GM12872 (cell line): Measurements from ENCODE around the gene LAIR1.

ENCODE experiments used
- TF ChIP-seq, protein P1 (sequence below): IDR thresholded peaks from 3 replicates; pipeline ENCODE4 v1.5.1; 2011; ENCODE audit warnings: low read depth, mild to moderate bottlenecking, low read length, moderate library complexity; ENCODE audit not compliant: insufficient read depth

LAIR1 gene, protein sequence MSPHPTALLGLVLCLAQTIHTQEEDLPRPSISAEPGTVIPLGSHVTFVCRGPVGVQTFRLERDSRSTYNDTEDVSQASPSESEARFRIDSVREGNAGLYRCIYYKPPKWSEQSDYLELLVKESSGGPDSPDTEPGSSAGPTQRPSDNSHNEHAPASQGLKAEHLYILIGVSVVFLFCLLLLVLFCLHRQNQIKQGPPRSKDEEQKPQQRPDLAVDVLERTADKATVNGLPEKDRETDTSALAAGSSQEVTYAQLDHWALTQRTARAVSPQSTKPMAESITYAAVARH

DNA sequence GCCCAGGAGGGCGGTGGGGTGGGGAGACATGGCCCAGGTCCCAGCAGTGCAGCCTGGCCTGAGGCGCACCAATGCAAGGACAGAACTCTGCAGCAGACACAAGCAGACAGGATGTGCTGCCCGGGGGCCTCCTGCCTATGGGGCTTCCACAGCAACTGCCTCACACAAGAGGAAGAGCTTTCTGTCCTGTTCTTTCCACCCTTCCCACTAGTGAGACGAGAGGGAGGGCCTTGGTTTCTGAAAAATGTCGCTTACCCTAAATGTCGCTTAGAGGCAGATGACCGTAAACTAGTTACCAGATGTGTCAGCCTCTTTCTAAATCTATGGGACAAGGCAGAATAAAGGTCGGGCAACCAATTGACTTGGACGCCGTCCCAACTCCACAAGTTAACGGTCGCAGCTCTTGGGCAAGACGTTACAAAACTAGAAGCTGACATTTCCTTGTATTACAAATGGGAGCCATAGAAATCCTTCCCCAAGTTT lies at the start of gene LAIR1:
Gene LAIR1, minus strand, starts transcription at position 157 of the 483 bp plus-strand sequence. Its CDS starts 127 bp downstream, at position 30.
- TF ChIP-seq, protein P1, sequence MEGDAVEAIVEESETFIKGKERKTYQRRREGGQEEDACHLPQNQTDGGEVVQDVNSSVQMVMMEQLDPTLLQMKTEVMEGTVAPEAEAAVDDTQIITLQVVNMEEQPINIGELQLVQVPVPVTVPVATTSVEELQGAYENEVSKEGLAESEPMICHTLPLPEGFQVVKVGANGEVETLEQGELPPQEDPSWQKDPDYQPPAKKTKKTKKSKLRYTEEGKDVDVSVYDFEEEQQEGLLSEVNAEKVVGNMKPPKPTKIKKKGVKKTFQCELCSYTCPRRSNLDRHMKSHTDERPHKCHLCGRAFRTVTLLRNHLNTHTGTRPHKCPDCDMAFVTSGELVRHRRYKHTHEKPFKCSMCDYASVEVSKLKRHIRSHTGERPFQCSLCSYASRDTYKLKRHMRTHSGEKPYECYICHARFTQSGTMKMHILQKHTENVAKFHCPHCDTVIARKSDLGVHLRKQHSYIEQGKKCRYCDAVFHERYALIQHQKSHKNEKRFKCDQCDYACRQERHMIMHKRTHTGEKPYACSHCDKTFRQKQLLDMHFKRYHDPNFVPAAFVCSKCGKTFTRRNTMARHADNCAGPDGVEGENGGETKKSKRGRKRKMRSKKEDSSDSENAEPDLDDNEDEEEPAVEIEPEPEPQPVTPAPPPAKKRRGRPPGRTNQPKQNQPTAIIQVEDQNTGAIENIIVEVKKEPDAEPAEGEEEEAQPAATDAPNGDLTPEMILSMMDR: no peak

DNA sequence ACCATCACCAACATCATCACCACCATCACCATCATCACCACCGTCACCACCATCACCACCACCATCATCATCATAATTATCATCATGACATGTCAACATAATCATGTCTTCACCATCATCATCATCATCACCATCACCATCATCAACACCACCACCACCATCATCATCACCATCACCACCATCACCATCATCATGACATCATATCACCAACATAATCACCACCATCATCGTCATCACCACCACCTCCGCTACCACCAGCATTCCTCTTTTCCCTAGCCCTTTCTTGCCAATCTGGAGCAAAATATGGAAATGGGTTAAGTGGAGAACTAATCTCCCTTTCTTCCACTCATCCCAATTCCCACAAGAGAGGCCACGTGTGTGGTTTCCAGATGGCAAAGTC lies 49.4 kb upstream of the LAIR1 start:
- TF ChIP-seq, protein P1: no peak

DNA sequence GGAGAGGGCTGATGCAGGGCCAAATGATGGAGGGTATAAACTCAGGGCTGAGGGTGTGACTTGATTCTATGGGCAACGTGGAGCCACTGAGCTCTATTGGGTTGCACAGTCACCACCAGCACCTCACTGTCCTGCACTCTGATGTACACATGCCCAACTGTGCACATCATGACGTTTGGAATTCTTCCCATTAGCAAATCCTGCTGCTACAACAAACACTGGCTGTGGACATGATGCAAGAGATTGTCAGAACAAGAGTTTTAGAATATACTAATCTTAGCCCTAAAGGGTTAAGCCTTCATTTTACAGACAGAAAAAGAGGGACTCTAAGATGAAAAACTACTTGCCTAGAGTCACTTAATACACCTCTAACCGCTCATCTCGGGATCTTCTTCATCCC lies 48.1 kb upstream of the LAIR1 start:
- TF ChIP-seq, protein P1: no peak

DNA sequence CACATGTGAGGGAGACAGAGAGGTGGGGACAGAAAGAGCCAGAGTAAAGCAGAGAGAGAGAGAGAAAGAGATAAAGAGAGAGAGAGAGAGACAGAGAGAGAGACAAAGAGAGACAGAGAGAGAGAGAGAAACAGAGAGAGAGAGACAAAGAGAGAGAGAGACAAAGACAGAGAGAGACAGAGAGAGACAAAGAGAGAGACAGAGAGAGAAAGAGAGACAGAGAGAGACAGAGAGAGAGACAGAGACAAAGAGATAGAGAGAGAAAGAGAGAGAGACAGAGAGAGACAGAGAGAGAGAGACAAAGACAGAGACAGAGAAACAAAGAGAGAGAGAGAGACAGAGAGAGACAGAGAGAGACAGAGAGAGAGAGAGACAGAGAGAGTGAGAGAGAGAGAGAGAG lies 46.3 kb upstream of the LAIR1 start:
- TF ChIP-seq, protein P1: no peak

DNA sequence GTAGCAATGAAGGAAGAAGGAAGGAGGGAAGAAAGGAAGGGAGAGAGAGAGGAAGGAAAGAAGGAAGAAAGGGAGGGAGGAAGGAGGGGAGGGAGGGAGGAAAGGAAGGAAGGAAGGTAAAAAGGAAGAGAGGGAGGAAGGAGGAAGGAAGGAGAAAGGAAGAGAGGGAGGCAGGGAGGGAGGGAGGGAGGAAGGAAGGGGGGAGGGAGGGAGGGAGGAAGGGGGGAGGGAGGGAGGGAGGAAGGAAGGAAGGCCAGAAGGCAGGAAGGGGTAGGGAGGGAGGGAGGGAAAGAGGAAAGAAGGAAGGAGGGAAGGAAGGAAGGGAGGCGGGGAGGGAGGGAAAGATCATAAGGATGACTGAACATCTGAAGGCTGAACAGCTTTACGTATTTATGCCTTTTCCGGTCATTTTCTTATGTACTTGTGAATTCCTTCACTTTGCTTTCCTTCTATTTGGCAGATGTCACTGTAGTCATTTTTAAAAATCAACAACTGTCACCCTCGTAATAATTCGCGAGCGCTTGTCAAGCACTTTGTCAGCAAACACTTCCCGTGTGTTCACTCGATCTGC lies 43.8 kb upstream of the LAIR1 start:
- TF ChIP-seq, protein P1: no peak

DNA sequence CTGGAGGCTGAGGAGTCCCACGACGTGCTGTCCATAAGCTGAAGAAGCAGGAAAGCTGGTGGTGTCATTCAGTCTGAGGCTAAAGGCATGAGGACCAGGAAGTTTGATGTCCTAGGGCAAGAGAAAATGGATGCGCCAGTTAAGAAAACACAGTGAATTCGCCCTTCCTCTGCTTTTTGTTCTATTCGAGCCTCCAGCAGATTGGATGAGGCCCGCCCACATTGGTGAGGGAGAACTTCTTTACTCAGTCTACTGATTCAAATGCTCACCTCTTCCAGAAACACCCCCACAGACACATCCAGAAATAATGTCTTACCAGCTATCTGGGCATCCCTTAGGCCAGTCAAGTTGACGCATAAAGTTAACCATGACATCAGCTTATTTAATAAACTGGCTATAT lies 43.0 kb upstream of the LAIR1 start:
- TF ChIP-seq, protein P1: no peak

DNA sequence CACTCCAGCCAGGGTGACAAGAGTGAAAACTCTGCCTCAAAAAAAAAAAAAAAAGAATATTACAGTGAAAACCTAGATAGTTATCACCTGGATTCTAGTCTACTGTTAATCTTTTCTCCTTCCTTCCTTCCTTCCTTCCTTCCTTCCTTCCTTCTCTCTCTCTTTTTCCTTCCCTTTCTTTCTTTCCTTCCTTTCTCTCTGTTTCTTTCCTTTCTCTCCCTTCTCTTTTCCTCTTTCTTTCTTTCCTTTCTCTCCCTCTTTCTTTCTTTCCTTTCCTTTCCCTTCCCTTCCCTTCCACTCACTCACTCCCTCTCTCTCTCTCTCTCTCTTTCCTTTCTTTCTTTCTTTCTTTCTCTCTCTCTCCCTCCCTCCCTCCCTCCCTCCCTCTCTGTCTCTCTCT lies 40.9 kb upstream of the LAIR1 start:
- TF ChIP-seq, protein P1: no peak
